ENCODE measurements around the gene VCAN.
"Not testable (repeated sequence)": the region's sequence is repeated elsewhere in the genome, so short reads cannot be mapped to it uniquely, and the experiment has no call there.

Gene VCAN

GRCh38 chr5:83471405-83472212 lies at the start of gene VCAN:
Gene VCAN (plus strand): TSS chr5:83471744. CDS start chr5:83483519, 11,775 bp downstream.
- DNase-seq, result peak; percentile 27

- no peak for DNase-seq
These were observed 49.3 kb upstream of the VCAN start for GRCh38 chr5:83422284-83422683.

GRCh38 chr5:83426855-83427254 lies 44.7 kb upstream of the VCAN start:
- no peak for DNase-seq

GRCh38 chr5:83428126-83428525 lies 43.4 kb upstream of the VCAN start:
- no peak for DNase-seq

GRCh38 chr5:83428890-83429289 lies 42.7 kb upstream of the VCAN start:
- DNase-seq, result no peak

GRCh38 chr5:83430130-83431010 lies 41.2 kb upstream of the VCAN start:
- DNase-seq, result no peak

- no peak for DNase-seq
These were observed 37.7 kb upstream of the VCAN start for GRCh38 chr5:83433891-83434290.

- no peak for DNase-seq
These were observed 36.6 kb upstream of the VCAN start for GRCh38 chr5:83434946-83435345.

- DNase-seq, result no peak
These were observed 35.3 kb upstream of the VCAN start for GRCh38 chr5:83436276-83436675.

- not testable (repeated sequence) for DNase-seq
These were observed 33.8 kb upstream of the VCAN start for GRCh38 chr5:83437697-83438096.

GRCh38 chr5:83440826-83441225 lies 30.7 kb upstream of the VCAN start:
- no peak for DNase-seq

GRCh38 chr5:83441747-83442146 lies 29.8 kb upstream of the VCAN start:
- no peak for DNase-seq

- no peak for DNase-seq
These were observed 28.0 kb upstream of the VCAN start for GRCh38 chr5:83443534-83443933.

GRCh38 chr5:83444445-83444844 lies 27.1 kb upstream of the VCAN start:
- no peak for DNase-seq

- no peak for DNase-seq
These were observed 25.1 kb upstream of the VCAN start for GRCh38 chr5:83446253-83446947.

- no peak for DNase-seq
These were observed 24.0 kb upstream of the VCAN start for GRCh38 chr5:83447533-83447932.

- no peak for DNase-seq
These were observed 21.2 kb upstream of the VCAN start for GRCh38 chr5:83450183-83450966.

- no peak for DNase-seq
These were observed 20.6 kb upstream of the VCAN start for GRCh38 chr5:83450967-83451248.

GRCh38 chr5:83451955-83452354 lies 19.6 kb upstream of the VCAN start:
- no peak for DNase-seq

GRCh38 chr5:83453937-83454336 lies 17.6 kb upstream of the VCAN start:
- DNase-seq, result no peak

- no peak for DNase-seq
These were observed 7.3 kb upstream of the VCAN start for GRCh38 chr5:83464261-83464660.

- no peak for DNase-seq
These were observed 4.0 kb upstream of the VCAN start for GRCh38 chr5:83467371-83468035.

Data from SIG-M5 (cell line).